Left ventricle myocardium inferior (tissue), 1 donor: ENCODE data around the gene ZNF222. TPM values are rescaled to one million over a fixed set of nuclear protein-coding genes. Genes with fewer than 3 reads are reported as not detected.

ENCODE experiments used
- DNase-seq: peaks from one replicate; pipeline ENCODE4 v3.0.0-alpha.2; 2020
- H3K27ac ChIP-seq: fragments of 200-600 bp; replicated peaks from 2 replicates; pipeline ENCODE4 v1.8.0; 2021
- H3K27me3 ChIP-seq: fragments of 200-600 bp; 2 replicates; pipeline ENCODE4 v1.8.0; 2021; ENCODE audit warnings: low read depth
- H3K36me3 ChIP-seq: fragments of 200-600 bp; 2 replicates; pipeline ENCODE4 v1.8.0; 2021
- H3K4me1 ChIP-seq: fragments of 200-600 bp; 2 replicates; pipeline ENCODE4 v1.8.0; 2021
- H3K4me3 ChIP-seq: fragments of 200-600 bp; 2 replicates; pipeline ENCODE4 v1.8.0; 2021; ENCODE audit warnings: mild to moderate bottlenecking, moderate library complexity
- H3K9me3 ChIP-seq: fragments of 200-600 bp; replicated peaks from 2 replicates; pipeline ENCODE4 v1.8.0; 2021
- intact Hi-C: fragments of 100-400 bp; cut with micrococcal nuclease; formaldehyde crosslinking; loops from one replicate; pipeline ENCODE4 v1.11.0; 2022
- total RNA-seq: library from RNA; stranded (reverse); fragmentation: NEBNext Ultra II Directional; extraction: Animal tissue kit (Norgen Biotek cat#: 25700); gene quantifications from one replicate; pipeline ENCODE4 v1.2.1, GENCODE V29; 2021
- TF ChIP-seq, protein P1 (sequence below): fragments of 200-600 bp; IDR thresholded peaks from 2 replicates; pipeline ENCODE4 v1.8.0; 2021; ENCODE audit warnings: antibody characterized with exemption, mild to moderate bottlenecking, borderline replicate concordance
- donor health status: DM: no; HTN: yes; CAD: no; lungs with severe emphysema.

The ZNF222 gene
- total RNA-seq, 1 donor from 2014 or later, result 4.6 TPM

DNA sequence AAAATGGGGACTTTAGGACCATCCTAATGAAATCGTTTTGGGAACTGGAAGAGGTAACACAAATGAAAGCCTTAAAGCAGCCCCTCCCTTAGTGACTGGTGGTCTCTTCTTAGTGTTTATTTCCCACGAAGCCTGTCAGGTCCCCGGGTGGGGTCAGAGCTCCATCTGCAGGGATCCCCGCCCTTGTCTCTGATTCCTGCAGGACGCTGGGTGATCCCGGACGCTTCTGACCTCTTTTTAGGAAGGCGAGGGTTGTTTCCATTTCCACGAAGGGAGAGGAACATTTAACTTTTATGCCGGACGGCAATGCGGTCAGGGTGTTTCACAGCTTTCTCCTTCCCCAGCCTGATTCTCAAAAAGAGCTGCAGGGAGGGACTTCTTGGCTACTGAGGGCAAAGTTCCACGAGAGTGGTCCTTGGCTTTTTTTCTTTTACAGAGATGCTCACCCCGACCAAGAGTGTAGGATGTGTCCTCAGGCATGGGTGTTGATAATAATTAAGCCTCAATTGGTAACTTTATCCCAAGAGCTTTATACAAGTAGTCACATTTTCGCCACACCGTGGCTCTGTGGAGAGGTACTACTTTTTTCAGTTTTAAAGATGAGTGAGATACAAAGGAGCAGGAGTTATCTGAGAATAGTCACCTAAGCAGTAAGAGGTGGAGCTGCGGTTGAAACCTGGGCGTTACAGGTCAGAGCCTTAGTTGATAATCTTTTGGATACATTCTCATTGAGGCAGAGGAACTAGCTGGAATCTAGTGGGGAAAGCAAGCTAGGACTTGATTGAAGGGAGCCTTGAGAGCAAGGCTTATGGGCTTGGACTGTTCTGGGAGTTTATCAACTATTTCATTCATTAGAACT lies 47.6 kb downstream of the ZNF222 start:
- Histone ChIP-seq H3K4me3 (peak overlapping the region; percentile 78), H3K4me1 (peaks cover 23% of the 10 kb centered on the region), H3K9me3 (peaks cover 20% of the 10 kb centered on the region), H3K36me3 (peaks cover 26% of the 10 kb centered on the region), H3K27ac (peak overlapping the region; percentile 60), H3K27me3 (no peaks in the 10 kb centered on the region)
- TF ChIP-seq, protein P1, sequence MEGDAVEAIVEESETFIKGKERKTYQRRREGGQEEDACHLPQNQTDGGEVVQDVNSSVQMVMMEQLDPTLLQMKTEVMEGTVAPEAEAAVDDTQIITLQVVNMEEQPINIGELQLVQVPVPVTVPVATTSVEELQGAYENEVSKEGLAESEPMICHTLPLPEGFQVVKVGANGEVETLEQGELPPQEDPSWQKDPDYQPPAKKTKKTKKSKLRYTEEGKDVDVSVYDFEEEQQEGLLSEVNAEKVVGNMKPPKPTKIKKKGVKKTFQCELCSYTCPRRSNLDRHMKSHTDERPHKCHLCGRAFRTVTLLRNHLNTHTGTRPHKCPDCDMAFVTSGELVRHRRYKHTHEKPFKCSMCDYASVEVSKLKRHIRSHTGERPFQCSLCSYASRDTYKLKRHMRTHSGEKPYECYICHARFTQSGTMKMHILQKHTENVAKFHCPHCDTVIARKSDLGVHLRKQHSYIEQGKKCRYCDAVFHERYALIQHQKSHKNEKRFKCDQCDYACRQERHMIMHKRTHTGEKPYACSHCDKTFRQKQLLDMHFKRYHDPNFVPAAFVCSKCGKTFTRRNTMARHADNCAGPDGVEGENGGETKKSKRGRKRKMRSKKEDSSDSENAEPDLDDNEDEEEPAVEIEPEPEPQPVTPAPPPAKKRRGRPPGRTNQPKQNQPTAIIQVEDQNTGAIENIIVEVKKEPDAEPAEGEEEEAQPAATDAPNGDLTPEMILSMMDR, result no peak
- DNase-seq, result no peak
- intact Hi-C loops, result no loop called here

DNA sequence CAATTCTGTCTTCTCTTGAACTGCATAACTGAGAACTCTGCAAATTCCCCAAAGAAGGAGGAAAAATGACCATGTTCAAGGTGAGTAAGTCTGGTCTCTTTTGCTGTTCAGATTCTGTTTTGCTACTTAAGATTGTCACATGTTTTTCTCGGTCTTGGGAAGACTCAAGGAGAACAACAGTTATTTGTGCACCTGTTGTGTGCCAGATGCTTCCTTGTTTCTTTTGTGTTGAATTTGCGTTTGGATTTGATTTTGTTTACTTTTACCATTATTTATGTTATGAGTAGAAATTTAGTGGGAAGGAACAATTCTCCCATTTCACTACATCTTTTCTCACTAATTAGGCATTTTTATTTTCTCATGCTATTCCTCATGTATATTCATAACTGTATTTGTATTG lies 51.1 kb downstream of the ZNF222 start:
- H3K27me3 ChIP-seq, result no peaks in the 10 kb centered on the region
- H3K9me3 ChIP-seq, result no peaks in the 10 kb centered on the region
- H3K4me3 ChIP-seq, result no peak overlapping the region
- peaks cover 50% of the 10 kb centered on the region for H3K36me3 ChIP-seq
- no peak for DNase-seq
- intact Hi-C loops, result no loop called here
- no peak overlapping the region for H3K27ac ChIP-seq
- H3K4me1 ChIP-seq, result peaks cover 20% of the 10 kb centered on the region
- TF ChIP-seq, protein P1, result no peak

Other genes starting within 250 kb of the ZNF222 start
- gene KCNN4, start 244.4 kb upstream of the ZNF222 start, total RNA-seq, result 0.38 TPM
- 1.3 TPM for gene LYPD5, start 222.9 kb upstream of the ZNF222 start, total RNA-seq
- 14.7 TPM for gene ZNF283, start 198.1 kb upstream of the ZNF222 start, total RNA-seq
- gene ZNF404, start 141.4 kb upstream of the ZNF222 start, total RNA-seq, result 9.2 TPM
- gene ZNF45, start 90.1 kb upstream of the ZNF222 start, total RNA-seq, result 6.4 TPM
- 3.7 TPM for gene ZNF221, start 74.2 kb upstream of the ZNF222 start, total RNA-seq
- 7.3 TPM for gene ZNF155, start 41.2 kb upstream of the ZNF222 start, total RNA-seq
- gene ZNF230, start 22.4 kb upstream of the ZNF222 start, total RNA-seq, result 3.5 TPM
- gene ZNF223, start 26.7 kb downstream of the ZNF222 start, total RNA-seq, result 2.9 TPM
- gene ZNF284, start 46.8 kb downstream of the ZNF222 start, total RNA-seq, result 1.9 TPM
- gene ZNF224, start 69.0 kb downstream of the ZNF222 start, total RNA-seq, result 13.6 TPM
- gene ZNF225, start 88.0 kb downstream of the ZNF222 start, total RNA-seq, result 2.6 TPM
- gene ZNF234, start 116.2 kb downstream of the ZNF222 start, total RNA-seq, result 8.7 TPM
- gene ZNF226, start 139.7 kb downstream of the ZNF222 start, total RNA-seq, result 17.8 TPM
- 10.4 TPM for gene ZNF227, start 187.2 kb downstream of the ZNF222 start, total RNA-seq
- gene ZNF233, start 234.5 kb downstream of the ZNF222 start, total RNA-seq, result 6.8 TPM